SU-DHL-6 (cell line): ENCODE measurements around the gene KCNA3.

Experiments used
- H2AFZ ChIP-seq: fragments of 200-600 bp; sonication (generic); 2 replicates; pipeline ENCODE4 v1.6.1; 2014; ENCODE audit warnings: low read depth, mild to moderate bottlenecking, moderate library complexity, mixed read lengths, antibody characterized with exemption, low read length; ENCODE audit not compliant: severe bottlenecking
- H3F3A ChIP-seq: fragments of 200-600 bp; shearing (Covaris generic); 2 replicates; pipeline ENCODE4 v1.6.0; 2016; ENCODE audit warnings: antibody characterized with exemption, mild to moderate bottlenecking; ENCODE audit not compliant: insufficient read depth
- H3K27ac ChIP-seq: fragments of 200-600 bp; sonication (generic); 2 replicates; pipeline ENCODE4 v1.5.1; 2016; ENCODE audit warnings: low read depth, mild to moderate bottlenecking, low read length, moderate library complexity, mixed read lengths
- H3K27me3 ChIP-seq: fragments of 200-600 bp; sonication (generic), shearing (Covaris generic); 2 replicates; pipeline ENCODE4 v1.6.0; 2014; ENCODE audit warnings: mild to moderate bottlenecking, low read length
- H3K36me3 ChIP-seq: fragments of 200-600 bp; sonication (generic); 2 replicates; pipeline ENCODE4 v1.6.1; 2014; ENCODE audit warnings: mild to moderate bottlenecking, low read length, mixed read lengths
- H3K4me2 ChIP-seq: fragments of 300-600, 200-600 bp; shearing (Covaris generic), sonication (generic); 2 replicates; pipeline ENCODE4 v1.6.0; 2014; ENCODE audit warnings: low read length, low read depth, mild to moderate bottlenecking; ENCODE audit not compliant: poor library complexity, severe bottlenecking
- H3K4me3 ChIP-seq: fragments of 200-600 bp; sonication (generic); 2 replicates; pipeline ENCODE4 v1.5.1; 2014; ENCODE audit warnings: antibody characterized with exemption, low read length, mild to moderate bottlenecking, mixed read lengths; ENCODE audit not compliant: insufficient read depth, poor library complexity, severe bottlenecking
- H3K79me2 ChIP-seq: fragments of 200-600 bp; sonication (generic); 2 replicates; pipeline ENCODE4 v1.6.1; 2014; ENCODE audit warnings: mild to moderate bottlenecking, low read length, moderate library complexity; ENCODE audit not compliant: insufficient read depth
- H3K9ac ChIP-seq: fragments of 200-600 bp; sonication (generic); 2 replicates; pipeline ENCODE4 v1.7.0; 2014; ENCODE audit warnings: mild to moderate bottlenecking, low read length
- H3K9me2 ChIP-seq: fragments of 200-600 bp; sonication (generic); replicated peaks from 2 replicates; pipeline ENCODE4 v1.6.1; 2014; ENCODE audit warnings: low read length; ENCODE audit not compliant: insufficient read depth
- H3K9me3 ChIP-seq: fragments of 200-600 bp; sonication (generic); 2 replicates; pipeline ENCODE4 v1.6.1; 2014; ENCODE audit warnings: low read length, mixed read lengths; ENCODE audit not compliant: insufficient read depth
- H4K20me1 ChIP-seq: fragments of 200-600 bp; sonication (generic); 2 replicates; pipeline ENCODE4 v1.6.1; 2014; ENCODE audit warnings: low read depth, mild to moderate bottlenecking, antibody characterized with exemption, low read length, moderate library complexity, mixed read lengths
- CTCF ChIP-seq: fragments of 200-600 bp; sonication (generic); IDR thresholded peaks from one replicate; pipeline ENCODE4 v1.5.1; 2017; ENCODE audit warnings: antibody characterized with exemption, mild to moderate bottlenecking, low read length, moderate library complexity; ENCODE audit not compliant: insufficient read depth, poor library complexity, severe bottlenecking
- EZH2phosphoT487 ChIP-seq: fragments of 200-600 bp; sonication (generic), shearing (Covaris generic); conservative IDR thresholded peaks from 2 replicates; pipeline ENCODE4 v1.6.1; 2018; ENCODE audit warnings: mild to moderate bottlenecking, antibody characterized with exemption, low read length, moderate library complexity, mixed read lengths

KCNA3 gene

GRCh38 chr1:110672753-110673108 lies 2.0 kb downstream of the KCNA3 start:
- Histone ChIP-seq H3K9me2 (no peaks in the 10 kb centered on the region), H2AFZ (no peak overlapping the region), H3K36me3 (no peaks in the 10 kb centered on the region), H3K4me2 (peak overlapping the region; percentile 72), H3K79me2 (no peaks in the 10 kb centered on the region), H4K20me1 (no peaks in the 10 kb centered on the region), H3F3A (peaks cover 10% of the 10 kb centered on the region; the same call in 1 of the 2 replicates), H3K9me3 (no peaks in the 10 kb centered on the region), H3K27me3 (no peaks in the 10 kb centered on the region), H3K27ac (peak overlapping the region; percentile 47), H3K9ac (peak overlapping the region; percentile 4; the same call in 1 of the 2 replicates), H3K4me3 (peak overlapping the region; percentile 31)
- TF ChIP-seq CTCF (no peak), EZH2phosphoT487 (no peak)

- Histone ChIP-seq H3K36me3 (no peaks in the 10 kb centered on the region), H3K79me2 (no peaks in the 10 kb centered on the region), H3F3A (peaks cover 10% of the 10 kb centered on the region; the same call in 1 of the 2 replicates), H3K4me2 (peak overlapping the region; percentile 72), H3K9me3 (no peaks in the 10 kb centered on the region), H2AFZ (no peak overlapping the region), H3K27ac (peak overlapping the region; percentile 47), H3K9me2 (no peaks in the 10 kb centered on the region), H4K20me1 (no peaks in the 10 kb centered on the region), H3K4me3 (peak overlapping the region; percentile 31), H3K27me3 (no peaks in the 10 kb centered on the region), H3K9ac (peak overlapping the region; percentile 3; the same call in 1 of the 2 replicates)
- TF ChIP-seq CTCF (no peak), EZH2phosphoT487 (no peak)
These were observed 2.6 kb downstream of the KCNA3 start for GRCh38 chr1:110672001-110672752.

- H3K9ac ChIP-seq: no peak overlapping the region
- no peak overlapping the region for H3K4me3 ChIP-seq
These were observed 3.4 kb downstream of the KCNA3 start for GRCh38 chr1:110671361-110671760.

More at GRCh38 chr1:110671361-110671760, 3.4 kb downstream of the KCNA3 start:
- Histone ChIP-seq H4K20me1 (no peaks in the 10 kb centered on the region), H3K27me3 (no peaks in the 10 kb centered on the region), H3K79me2 (no peaks in the 10 kb centered on the region), H3K36me3 (no peaks in the 10 kb centered on the region), H2AFZ (no peak overlapping the region), H3F3A (peaks cover 10% of the 10 kb centered on the region; the same call in 1 of the 2 replicates), H3K9me3 (no peaks in the 10 kb centered on the region), H3K9me2 (no peaks in the 10 kb centered on the region), H3K4me2 (peak overlapping the region; percentile 72), H3K27ac (no peak overlapping the region)
- TF ChIP-seq EZH2phosphoT487 (no peak), CTCF (no peak)
